ENCODE results near the gene ATP10B. TPM values are rescaled to one million over a fixed set of nuclear protein-coding genes. Genes with fewer than 3 reads are reported as not detected.
"Not testable (repeated sequence)": the region's sequence is repeated elsewhere in the genome, so short reads cannot be mapped to it uniquely, and the experiment has no call there.

The ATP10B gene
- total RNA-seq, 1 donor = not detected

- no peak overlapping the region for H3K4me3 ChIP-seq (ENCODE audit: low read depth, low read length)
- DNase-seq (ENCODE audit: low read depth) = no peak
- no peak for TF ChIP-seq CTCF (IDR thresholded peaks at IDR 0.05; ENCODE audit: insufficient read depth, low read length)
Measured at GRCh38 chr5:160824301-160825001, 27.6 kb downstream of the ATP10B start.

- not testable (repeated sequence) for DNase-seq (ENCODE audit: low read depth); H3K4me3 ChIP-seq (ENCODE audit: low read depth, low read length)
Measured at GRCh38 chr5:160812996-160813395, 39.0 kb downstream of the ATP10B start.

GRCh38 chr5:160805376-160805775 is 46.6 kb downstream of the ATP10B start:
- no peak for DNase-seq (ENCODE audit: low read depth)
- no peak overlapping the region for H3K4me3 ChIP-seq (ENCODE audit: low read depth, low read length)
- no peak for TF ChIP-seq CTCF (IDR thresholded peaks at IDR 0.05; ENCODE audit: insufficient read depth, low read length)

- TF ChIP-seq CTCF (IDR thresholded peaks at IDR 0.05; ENCODE audit: insufficient read depth, low read length) = no peak
- DNase-seq (ENCODE audit: low read depth) = no peak
- H3K4me3 ChIP-seq (ENCODE audit: low read depth, low read length) = no peak overlapping the region
Measured at GRCh38 chr5:160802592-160802991, 49.4 kb downstream of the ATP10B start.

- DNase-seq (ENCODE audit: low read depth) = no peak
- TF ChIP-seq CTCF (IDR thresholded peaks at IDR 0.05; ENCODE audit: insufficient read depth, low read length) = no peak
- H3K4me3 ChIP-seq (ENCODE audit: low read depth, low read length) = no peak overlapping the region
Measured at GRCh38 chr5:160800375-160801275, 51.4 kb downstream of the ATP10B start.

GRCh38 chr5:160799184-160799583 is 52.8 kb downstream of the ATP10B start:
- H3K4me3 ChIP-seq (ENCODE audit: low read depth, low read length) = no peak overlapping the region

More at GRCh38 chr5:160799184-160799583, 52.8 kb downstream of the ATP10B start:
- DNase-seq (ENCODE audit: low read depth) = no peak
- TF ChIP-seq CTCF (IDR thresholded peaks at IDR 0.05; ENCODE audit: insufficient read depth, low read length) = no peak

Measured in fibroblast of the aortic adventitia (primary cell).